GM12878 (cell line): ENCODE data around the gene TGFBRAP1. TPM values are rescaled to one million over a fixed set of nuclear protein-coding genes. Genes with fewer than 3 reads are reported as not detected.

Source experiments
- BHLHE40 ChIP-seq, 2 experiments: fragments of 450-650 bp in 1 of 2; IDR thresholded peaks; 2 replicates each; pipeline ENCODE4 v1.6.1; 2011 to 2017; ENCODE audit warnings: low read depth in 2 of 2, borderline replicate concordance in 1 of 2, improper control_type of control experiment in 1 of 2, low read length in 1 of 2, mild to moderate bottlenecking in 1 of 2
- EED ChIP-seq: sonication (generic); IDR thresholded peaks from 2 replicates; pipeline ENCODE4 v1.6.1; 2016; ENCODE audit warnings: antibody characterized with exemption, low read depth
- EP300 ChIP-seq, 2 experiments: fragments of 150-350 bp in 1 of 2; IDR thresholded peaks; 2 replicates each; pipeline ENCODE4 v1.6.1; 2011 to 2012; ENCODE audit warnings: low read depth in 2 of 2, low read length in 2 of 2, borderline replicate concordance in 1 of 2, improper control_type of control experiment in 1 of 2, inconsistent platforms in 1 of 2; ENCODE audit not compliant: control insufficient read depth in 1 of 2
- GABPA ChIP-seq: IDR thresholded peaks from 2 replicates; pipeline ENCODE4 v1.6.1; 2014; ENCODE audit warnings: antibody characterized with exemption, low read depth, mild to moderate bottlenecking, inconsistent platforms
- HDGF ChIP-seq: fragments of 450-650 bp; IDR thresholded peaks from 2 replicates; pipeline ENCODE4 v1.6.1; 2016; ENCODE audit warnings: antibody characterized with exemption
- IRF5 ChIP-seq: fragments of 450-650 bp; IDR thresholded peaks from 2 replicates; pipeline ENCODE4 v1.6.1; 2017; ENCODE audit warnings: borderline replicate concordance
- LARP7 ChIP-seq: fragments of 450-650 bp; IDR thresholded peaks from 2 replicates; pipeline ENCODE4 v1.6.1; 2017; ENCODE audit warnings: mild to moderate bottlenecking
- MEF2B ChIP-seq: fragments of 450-650 bp; IDR thresholded peaks from 2 replicates; pipeline ENCODE4 v1.6.1; 2018; ENCODE audit warnings: mild to moderate bottlenecking, moderate library complexity; ENCODE audit not compliant: partially characterized antibody, poor library complexity, severe bottlenecking
- MLLT1 ChIP-seq: fragments of 450-650 bp; IDR thresholded peaks from 2 replicates; pipeline ENCODE4 v1.6.1; 2016; ENCODE audit warnings: mild to moderate bottlenecking
- NFYA ChIP-seq: IDR thresholded peaks from 2 replicates; pipeline ENCODE4 v1.6.1; 2011; ENCODE audit warnings: low read depth, mild to moderate bottlenecking, low read length, improper control_type of control experiment, borderline replicate concordance
- NRF1 ChIP-seq: conservative IDR thresholded peaks from 2 replicates; pipeline ENCODE4 v1.6.1; 2011; ENCODE audit warnings: mild to moderate bottlenecking, low read depth, low read length, improper control_type of control experiment
- PKNOX1 ChIP-seq: fragments of 450-650 bp; IDR thresholded peaks from 2 replicates; pipeline ENCODE4 v1.6.1; 2016; ENCODE audit warnings: mild to moderate bottlenecking
- POLR2A ChIP-seq: IDR thresholded peaks from 2 replicates; pipeline ENCODE4 v1.6.1; 2011; ENCODE audit warnings: low read depth, mild to moderate bottlenecking, low read length
- POLR2AphosphoS5 ChIP-seq: IDR thresholded peaks from 2 replicates; pipeline ENCODE4 v1.6.1; 2011; ENCODE audit warnings: mild to moderate bottlenecking, low read length, inconsistent platforms
- POU2F2 ChIP-seq: IDR thresholded peaks from 3 replicates; pipeline ENCODE4 v1.6.1; 2011; ENCODE audit warnings: low read depth, mild to moderate bottlenecking, low read length, borderline replicate concordance
- RELB ChIP-seq: fragments of 450-650 bp; IDR thresholded peaks from 2 replicates; pipeline ENCODE4 v1.6.1; 2017; ENCODE audit warnings: low read depth, mild to moderate bottlenecking, moderate library complexity
- SP1 ChIP-seq: IDR thresholded peaks from one replicate; pipeline ENCODE4 v1.6.1; 2011; ENCODE audit warnings: low read depth, low read length
- YY1 ChIP-seq: IDR thresholded peaks from 2 replicates; pipeline ENCODE4 v1.6.1; 2011; ENCODE audit warnings: low read depth, mild to moderate bottlenecking, low read length
- ZBTB40 ChIP-seq: fragments of 450-650 bp; IDR thresholded peaks from 2 replicates; pipeline ENCODE4 v1.6.1; 2016; ENCODE audit warnings: mild to moderate bottlenecking, moderate library complexity, borderline replicate concordance
- ZNF384 ChIP-seq: IDR thresholded peaks from 2 replicates; pipeline ENCODE4 v1.6.1; 2012; ENCODE audit warnings: low read depth, mild to moderate bottlenecking, low read length, improper control_type of control experiment, borderline replicate concordance
- polyA plus RNA-seq, 11 experiments: library from polyadenylated mRNA; depleted of rRNA in 4 of 11; unstranded in 6 of 11; stranded (reverse) in 5 of 11; fragments of >200 nt; fragmentation: Nextera tagmentation in 4 of 11; fragmentation: Illumina TruSeq in 1 of 11; extraction: Ambion mirVana in 4 of 11; extraction: Trizol in 1 of 11; gene quantifications; 1 replicate in 1 of 11; 2 replicates in 10 of 11; pipeline versions ENCODE4 v1.2.1 to v1.2.3, GENCODE V29; 2011 to 2016; ENCODE audit warnings: inconsistent platforms in 2 of 11, missing spikeins in 2 of 11, low read depth in 1 of 11
- total RNA-seq, 4 experiments: library from RNA; depleted of rRNA in 3 of 4; stranded (reverse); fragments of >200 nt in 3 of 4; fragmentation: Illumina TruSeq in 1 of 4; extraction: Trizol in 1 of 4; gene quantifications; 2 replicates each; pipeline versions ENCODE4 v1.2.1 to v1.2.3, GENCODE V29; 2013 to 2021

Gene TGFBRAP1
- total and polyA plus RNA-seq, 10 of the 15 experiments (the other 5 are each of a cell fraction or from before 2014, with no cell fraction given) = 7.9 to 37.4 (median 23.7) TPM

GRCh38 chr2:105373895-105374401 is 44.4 kb upstream of the TGFBRAP1 start (continued):
- TF ChIP-seq MLLT1 (peak; percentile 69), YY1 (0 out of 2 replicates have a peak, but pooled peaks have one; percentile 14), EP300 (IDR thresholded peaks at IDR 0.05; ENCODE audit: borderline replicate concordance in 1 of 2, control insufficient read depth in 1 of 2, low read depth in 2 of 2, low read length in 2 of 2) (peak in 1 of 2 experiments; percentile 42; a peak in 1 of 4 replicates), POLR2A (peak; percentile 78), LARP7 (no peak), HDGF (no peak), PKNOX1 (peak; percentile 67), POLR2AphosphoS5 (peak; percentile 59), BHLHE40 (IDR thresholded peaks at IDR 0.05; ENCODE audit: borderline replicate concordance in 1 of 2, low read depth in 2 of 2, low read length in 1 of 2) (peak in 1 of 2 experiments; percentile 9; a peak in 1 of 4 replicates), EED (peak; percentile 62; the same call in 1 of the 2 replicates), MEF2B (no peak), NRF1 (no peak), SP1 (peak; percentile 10), GABPA (peak; percentile 55; the same call in 1 of the 2 replicates), POU2F2 (0 out of 3 replicates have a peak, but pooled peaks have one; percentile 36), ZBTB40 (peak; percentile 41; the same call in 1 of the 2 replicates), ZNF384 (0 out of 2 replicates have a peak, but pooled peaks have one; percentile 24), IRF5 (no peak), NFYA (no peak), RELB (peak; percentile 35; the same call in 1 of the 2 replicates)
